Measurements from ENCODE around the gene ARL14EP.

ARL14EP gene

GRCh38 chr11:30292545-30292944 lies 30.4 kb upstream of the ARL14EP start:
- no peak overlapping the region for H3K4me3 ChIP-seq
- TF ChIP-seq POLR2AphosphoS5 (IDR thresholded peaks at IDR 0.05; ENCODE audit: borderline replicate concordance, low read depth, low read length) = no peak
- no peak for TF ChIP-seq FOXP2 (optimal IDR thresholded peaks at IDR 0.05; ENCODE audit: control extremely low read depth, extremely low read length, insufficient read depth)
- no peak for TF ChIP-seq EZH2 (IDR thresholded peaks at IDR 0.05)
- DNase-seq (ENCODE audit: low read depth, low spot score) = no peak
- no peaks in the 10 kb centered on the region for H3K36me3 ChIP-seq (ENCODE audit: insufficient read depth, low read length)
- no peak overlapping the region for H3K27ac ChIP-seq
- no peaks in the 10 kb centered on the region for H3K9me3 ChIP-seq (ENCODE audit: low read depth, low read length)
- H3K9ac ChIP-seq (ENCODE audit: insufficient read length) = no peak overlapping the region

- H3K36me3 ChIP-seq (ENCODE audit: insufficient read depth, low read length) = no peaks in the 10 kb centered on the region
- TF ChIP-seq FOXP2 (optimal IDR thresholded peaks at IDR 0.05; ENCODE audit: control extremely low read depth, extremely low read length, insufficient read depth) = no peak
- TF ChIP-seq POLR2AphosphoS5 (IDR thresholded peaks at IDR 0.05; ENCODE audit: borderline replicate concordance, low read depth, low read length) = no peak
- TF ChIP-seq EZH2 (IDR thresholded peaks at IDR 0.05) = no peak
- no peak for DNase-seq (ENCODE audit: low read depth, low spot score)
- no peak overlapping the region for H3K9ac ChIP-seq (ENCODE audit: insufficient read length)
- no peak overlapping the region for H3K4me3 ChIP-seq
- H3K27ac ChIP-seq = no peak overlapping the region
- no peaks in the 10 kb centered on the region for H3K9me3 ChIP-seq (ENCODE audit: low read depth, low read length)
These were observed 27.6 kb upstream of the ARL14EP start for GRCh38 chr11:30295178-30295885.

- no peak for TF ChIP-seq FOXP2 (optimal IDR thresholded peaks at IDR 0.05; ENCODE audit: control extremely low read depth, extremely low read length, insufficient read depth)
- no peaks in the 10 kb centered on the region for H3K36me3 ChIP-seq (ENCODE audit: insufficient read depth, low read length)
- H3K4me3 ChIP-seq = no peak overlapping the region
- no peak for DNase-seq (ENCODE audit: low read depth, low spot score)
- H3K9me3 ChIP-seq (ENCODE audit: low read depth, low read length) = no peaks in the 10 kb centered on the region
- H3K9ac ChIP-seq (ENCODE audit: insufficient read length) = no peak overlapping the region
- H3K27ac ChIP-seq = no peak overlapping the region
These were observed 18.3 kb upstream of the ARL14EP start for GRCh38 chr11:30304620-30305019.

GRCh38 chr11:30310623-30311022 lies 12.3 kb upstream of the ARL14EP start:
- DNase-seq (ENCODE audit: low read depth, low spot score) = no peak
- Histone ChIP-seq H3K27ac (no peak overlapping the region), H3K4me3 (no peak overlapping the region), H3K36me3 (ENCODE audit: insufficient read depth, low read length) (no peaks in the 10 kb centered on the region), H3K9ac (ENCODE audit: insufficient read length) (no peak overlapping the region), H3K9me3 (ENCODE audit: low read depth, low read length) (no peaks in the 10 kb centered on the region)
- TF ChIP-seq POLR2AphosphoS5 (IDR thresholded peaks at IDR 0.05; ENCODE audit: borderline replicate concordance, low read depth, low read length) (no peak), EZH2 (IDR thresholded peaks at IDR 0.05) (no peak), FOXP2 (optimal IDR thresholded peaks at IDR 0.05; ENCODE audit: control extremely low read depth, extremely low read length, insufficient read depth) (no peak)

- H3K9ac ChIP-seq (ENCODE audit: insufficient read length) = no peak overlapping the region
- H3K36me3 ChIP-seq (ENCODE audit: insufficient read depth, low read length) = no peaks in the 10 kb centered on the region
- H3K27ac ChIP-seq = no peak overlapping the region
- no peak for DNase-seq (ENCODE audit: low read depth, low spot score)
- no peak overlapping the region for H3K4me3 ChIP-seq
- H3K9me3 ChIP-seq (ENCODE audit: low read depth, low read length) = no peaks in the 10 kb centered on the region
- TF ChIP-seq FOXP2 (optimal IDR thresholded peaks at IDR 0.05; ENCODE audit: control extremely low read depth, extremely low read length, insufficient read depth) (no peak), POLR2AphosphoS5 (IDR thresholded peaks at IDR 0.05; ENCODE audit: borderline replicate concordance, low read depth, low read length) (no peak), EZH2 (IDR thresholded peaks at IDR 0.05) (no peak)
These were observed 11.7 kb upstream of the ARL14EP start for GRCh38 chr11:30311189-30311588.

- no peak overlapping the region for H3K27ac ChIP-seq
- no peaks in the 10 kb centered on the region for H3K36me3 ChIP-seq (ENCODE audit: insufficient read depth, low read length)
- no peak for TF ChIP-seq EZH2 (IDR thresholded peaks at IDR 0.05)
- TF ChIP-seq POLR2AphosphoS5 (IDR thresholded peaks at IDR 0.05; ENCODE audit: borderline replicate concordance, low read depth, low read length) = no peak
- TF ChIP-seq FOXP2 (optimal IDR thresholded peaks at IDR 0.05; ENCODE audit: control extremely low read depth, extremely low read length, insufficient read depth) = no peak
- no peak overlapping the region for H3K9ac ChIP-seq (ENCODE audit: insufficient read length)
- DNase-seq (ENCODE audit: low read depth, low spot score) = no peak
- H3K4me3 ChIP-seq = no peak overlapping the region
- H3K9me3 ChIP-seq (ENCODE audit: low read depth, low read length) = no peaks in the 10 kb centered on the region
These were observed 10.7 kb upstream of the ARL14EP start for GRCh38 chr11:30312243-30312642.

- Histone ChIP-seq H3K9ac (ENCODE audit: insufficient read length) (no peak overlapping the region), H3K4me3 (no peak overlapping the region), H3K36me3 (ENCODE audit: insufficient read depth, low read length) (no peaks in the 10 kb centered on the region), H3K9me3 (ENCODE audit: low read depth, low read length) (no peaks in the 10 kb centered on the region), H3K27ac (no peak overlapping the region)
- TF ChIP-seq EZH2 (IDR thresholded peaks at IDR 0.05) (no peak), POLR2AphosphoS5 (IDR thresholded peaks at IDR 0.05; ENCODE audit: borderline replicate concordance, low read depth, low read length) (no peak), FOXP2 (optimal IDR thresholded peaks at IDR 0.05; ENCODE audit: control extremely low read depth, extremely low read length, insufficient read depth) (no peak)
- DNase-seq (ENCODE audit: low read depth, low spot score) = no peak
These were observed 9.3 kb upstream of the ARL14EP start for GRCh38 chr11:30313580-30313979.

GRCh38 chr11:30314625-30315024 lies 8.3 kb upstream of the ARL14EP start:
- no peaks in the 10 kb centered on the region for H3K9me3 ChIP-seq (ENCODE audit: low read depth, low read length)

GRCh38 chr11:30316237-30316636 lies 6.7 kb upstream of the ARL14EP start:
- no peak overlapping the region for H3K27ac ChIP-seq
- no peak overlapping the region for H3K4me3 ChIP-seq
- no peaks in the 10 kb centered on the region for H3K36me3 ChIP-seq (ENCODE audit: insufficient read depth, low read length)
- no peak for TF ChIP-seq POLR2AphosphoS5 (IDR thresholded peaks at IDR 0.05; ENCODE audit: borderline replicate concordance, low read depth, low read length)
- no peak for TF ChIP-seq EZH2 (IDR thresholded peaks at IDR 0.05)
- no peak overlapping the region for H3K9ac ChIP-seq (ENCODE audit: insufficient read length)
- DNase-seq (ENCODE audit: low read depth, low spot score) = no peak
- H3K9me3 ChIP-seq (ENCODE audit: low read depth, low read length) = no peaks in the 10 kb centered on the region

More at GRCh38 chr11:30314625-30315024, 8.3 kb upstream of the ARL14EP start:
- no peak overlapping the region for H3K9ac ChIP-seq (ENCODE audit: insufficient read length)
- DNase-seq (ENCODE audit: low read depth, low spot score) = no peak
- no peak overlapping the region for H3K4me3 ChIP-seq
- H3K27ac ChIP-seq = no peak overlapping the region
- no peak for TF ChIP-seq EZH2 (IDR thresholded peaks at IDR 0.05)
- TF ChIP-seq POLR2AphosphoS5 (IDR thresholded peaks at IDR 0.05; ENCODE audit: borderline replicate concordance, low read depth, low read length) = no peak
- no peak for TF ChIP-seq FOXP2 (optimal IDR thresholded peaks at IDR 0.05; ENCODE audit: control extremely low read depth, extremely low read length, insufficient read depth)
- no peaks in the 10 kb centered on the region for H3K36me3 ChIP-seq (ENCODE audit: insufficient read depth, low read length)

All from SK-N-MC (cell line).